DMS114 treated with DMSO at 0.1 percent for 48 hours (cell line): ENCODE results near the gene MSRB1.

ENCODE experiments used
- DNase-seq: peaks from one replicate; lab custom pipeline; 2025; ENCODE audit not compliant: unreplicated experiment; lab: John Stamatoyannopoulos, UW

Gene MSRB1, protein sequence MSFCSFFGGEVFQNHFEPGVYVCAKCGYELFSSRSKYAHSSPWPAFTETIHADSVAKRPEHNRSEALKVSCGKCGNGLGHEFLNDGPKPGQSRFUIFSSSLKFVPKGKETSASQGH

DNA sequence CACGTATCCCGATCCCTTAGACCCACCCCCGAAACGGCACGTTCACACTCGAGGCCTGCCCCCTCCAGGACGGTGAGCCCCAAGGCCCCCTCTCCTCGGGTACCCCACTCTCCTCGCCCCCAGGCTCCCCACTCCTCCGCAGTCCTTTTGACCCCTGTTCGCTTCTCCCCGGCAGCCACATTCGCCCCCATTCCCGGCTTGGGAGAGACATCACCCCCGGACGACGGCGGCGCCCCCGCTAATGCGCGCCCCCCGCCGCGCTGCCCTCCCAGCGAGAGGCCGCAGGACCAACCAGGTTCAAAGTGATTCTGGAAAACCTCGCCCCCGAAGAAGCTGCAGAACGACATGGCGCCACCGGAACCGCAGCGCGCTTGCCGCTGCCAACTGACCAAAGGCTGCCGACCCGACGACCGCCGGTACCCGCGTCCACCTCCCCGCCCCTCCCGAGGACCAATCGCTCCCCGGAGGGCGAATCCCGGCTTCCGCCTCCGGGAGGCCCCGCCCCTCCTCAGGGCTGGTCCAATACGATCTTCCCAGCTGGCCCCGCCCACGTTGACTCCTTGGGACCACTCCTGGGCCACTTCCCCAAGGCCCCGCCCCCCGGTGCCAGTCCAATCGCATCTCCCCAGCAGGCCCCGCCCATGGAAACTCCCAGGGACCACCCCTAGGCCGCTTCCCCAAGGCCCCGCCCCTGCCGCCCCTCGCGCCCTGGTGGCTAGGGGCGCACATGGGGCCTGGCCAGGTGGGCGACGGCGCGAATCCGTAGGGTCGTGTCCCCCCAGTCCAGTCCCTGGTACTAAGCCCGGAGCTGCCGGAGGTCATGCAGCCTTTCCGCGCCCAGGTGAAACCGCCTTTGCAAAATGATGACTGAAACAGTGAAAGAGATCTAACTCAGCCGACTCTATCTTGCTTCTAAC, at the start of gene MSRB1:
Gene MSRB1, minus strand, starts transcription at position 390 of the 917 bp plus-strand sequence. Its CDS starts 43 bp downstream, at position 347.
- peak; percentile 96 for DNase-seq

DNA sequence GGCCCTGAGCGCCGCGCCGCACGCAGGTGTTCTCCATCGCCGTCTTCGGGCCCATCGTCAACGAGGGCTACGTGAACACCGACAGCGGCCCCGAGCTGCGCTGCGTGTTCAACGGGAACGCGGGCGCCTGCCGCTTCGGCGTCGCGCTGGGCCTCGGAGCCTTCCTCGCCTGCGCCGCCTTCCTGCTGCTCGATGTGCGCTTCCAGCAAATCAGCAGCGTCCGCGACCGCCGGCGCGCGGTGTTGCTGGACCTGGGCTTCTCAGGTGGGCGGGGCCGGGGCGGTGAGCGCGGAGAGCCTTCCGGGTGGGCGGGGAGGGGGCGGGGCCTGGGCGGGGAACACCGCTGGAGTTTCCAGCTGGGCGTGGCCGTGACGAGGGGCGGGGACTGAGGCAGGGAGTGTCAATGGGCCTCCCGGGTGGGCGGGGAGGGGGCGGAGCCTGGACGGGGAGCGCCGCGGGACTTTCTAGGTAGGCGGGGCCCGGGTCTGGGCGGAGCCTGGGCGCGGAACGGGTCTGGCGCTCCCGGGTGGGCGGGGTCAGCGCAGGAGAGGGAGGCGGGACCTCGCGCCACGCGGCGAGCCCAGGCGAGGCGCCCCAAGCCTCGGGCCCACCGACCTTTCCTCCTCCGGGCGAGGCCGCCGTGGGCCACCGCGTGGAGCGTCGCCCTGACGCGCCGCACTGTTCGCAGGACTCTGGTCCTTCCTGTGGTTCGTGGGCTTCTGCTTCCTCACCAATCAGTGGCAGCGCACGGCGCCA, 49.1 kb upstream of the MSRB1 start:
- DNase-seq = no peak

DNA sequence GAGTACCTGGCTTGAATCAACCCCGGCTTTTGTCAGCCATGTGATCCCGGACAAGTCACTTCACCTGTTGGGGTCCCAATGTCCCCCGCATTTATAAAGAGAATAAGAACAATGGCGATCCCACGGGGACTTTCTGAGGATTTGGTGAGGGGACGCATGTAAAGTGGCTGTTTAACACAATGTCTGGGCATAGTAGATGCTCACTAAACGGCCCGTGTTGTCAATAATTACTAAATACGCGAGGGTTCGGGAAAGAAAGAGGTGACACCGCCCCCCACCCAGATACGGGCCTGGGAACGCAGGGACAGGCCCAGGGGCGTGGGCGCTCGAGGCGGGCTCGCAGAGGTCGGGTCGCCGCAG, 48.6 kb upstream of the MSRB1 start:
- DNase-seq = no peak

DNA sequence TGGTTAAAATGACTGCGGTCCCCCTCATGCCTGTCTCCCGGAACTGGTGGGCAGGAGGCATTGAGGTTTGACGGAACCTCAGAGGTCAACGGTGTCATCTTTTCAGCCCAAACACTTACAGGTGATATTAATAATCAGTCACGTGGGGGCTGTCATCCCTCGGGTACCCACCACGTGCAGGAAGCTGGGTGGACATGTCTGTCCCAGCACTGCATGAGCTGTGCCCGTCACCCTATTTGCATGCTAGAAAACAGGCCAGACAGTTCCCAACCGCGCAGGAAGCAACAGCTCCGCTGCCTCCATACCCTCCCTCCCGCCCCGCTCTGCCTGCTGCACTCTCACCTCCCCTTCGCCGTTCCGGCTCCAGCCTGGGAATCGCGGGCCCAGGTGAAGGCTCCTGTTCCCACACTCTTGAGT, 48.1 kb upstream of the MSRB1 start:
- no peak for DNase-seq

DNA sequence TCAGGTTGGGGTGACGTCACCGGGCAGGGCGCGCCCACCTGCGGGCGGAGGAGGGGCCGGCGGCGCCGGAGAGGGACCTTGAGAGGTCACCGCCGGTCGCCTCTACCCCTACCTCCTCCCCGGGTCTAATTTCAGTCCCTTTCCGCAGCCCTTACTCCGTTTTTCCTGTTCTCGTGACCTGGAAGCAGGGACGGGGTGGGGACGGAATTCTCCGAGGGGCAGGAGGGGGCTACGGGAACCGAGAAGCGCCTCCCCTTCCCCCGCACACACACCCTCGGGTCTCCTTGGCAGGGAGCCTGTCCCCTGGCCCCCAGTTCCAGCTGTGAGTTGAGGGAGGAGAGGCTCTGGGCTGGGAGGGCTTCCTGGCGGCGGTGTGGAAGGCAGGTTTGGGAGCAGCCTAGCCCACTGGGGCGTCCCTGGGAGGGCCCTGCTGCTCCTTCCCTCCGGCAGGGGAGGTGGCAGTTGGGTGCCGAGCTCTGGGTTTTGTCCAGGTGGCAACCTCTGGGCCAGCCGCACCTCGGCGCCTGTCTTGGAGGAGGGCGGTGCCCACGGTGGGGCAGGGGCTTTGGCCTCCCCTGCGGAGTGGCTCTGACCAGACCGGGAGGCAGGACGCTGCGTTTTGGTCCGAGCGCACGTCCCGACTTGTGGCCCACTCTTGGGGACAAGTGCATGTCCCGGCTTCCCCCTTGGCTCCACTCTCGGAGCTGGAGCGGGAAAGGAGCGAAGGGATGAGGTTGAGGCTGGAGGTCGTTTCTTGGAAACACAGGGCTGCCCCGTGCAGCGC, 47.5 kb upstream of the MSRB1 start:
- DNase-seq = no peak

DNA sequence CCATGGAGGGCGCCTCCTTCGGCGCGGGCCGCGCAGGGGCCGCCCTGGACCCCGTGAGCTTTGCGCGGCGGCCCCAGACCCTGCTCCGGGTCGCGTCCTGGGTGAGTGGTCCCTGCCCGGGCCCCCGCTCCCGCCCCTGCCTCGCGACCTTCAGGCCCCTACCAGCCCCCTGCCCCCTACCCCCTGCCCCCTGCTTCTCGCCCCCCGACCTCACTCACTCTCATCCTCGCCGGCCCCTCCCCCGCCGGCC, 47.0 kb upstream of the MSRB1 start:
- no peak for DNase-seq

DNA sequence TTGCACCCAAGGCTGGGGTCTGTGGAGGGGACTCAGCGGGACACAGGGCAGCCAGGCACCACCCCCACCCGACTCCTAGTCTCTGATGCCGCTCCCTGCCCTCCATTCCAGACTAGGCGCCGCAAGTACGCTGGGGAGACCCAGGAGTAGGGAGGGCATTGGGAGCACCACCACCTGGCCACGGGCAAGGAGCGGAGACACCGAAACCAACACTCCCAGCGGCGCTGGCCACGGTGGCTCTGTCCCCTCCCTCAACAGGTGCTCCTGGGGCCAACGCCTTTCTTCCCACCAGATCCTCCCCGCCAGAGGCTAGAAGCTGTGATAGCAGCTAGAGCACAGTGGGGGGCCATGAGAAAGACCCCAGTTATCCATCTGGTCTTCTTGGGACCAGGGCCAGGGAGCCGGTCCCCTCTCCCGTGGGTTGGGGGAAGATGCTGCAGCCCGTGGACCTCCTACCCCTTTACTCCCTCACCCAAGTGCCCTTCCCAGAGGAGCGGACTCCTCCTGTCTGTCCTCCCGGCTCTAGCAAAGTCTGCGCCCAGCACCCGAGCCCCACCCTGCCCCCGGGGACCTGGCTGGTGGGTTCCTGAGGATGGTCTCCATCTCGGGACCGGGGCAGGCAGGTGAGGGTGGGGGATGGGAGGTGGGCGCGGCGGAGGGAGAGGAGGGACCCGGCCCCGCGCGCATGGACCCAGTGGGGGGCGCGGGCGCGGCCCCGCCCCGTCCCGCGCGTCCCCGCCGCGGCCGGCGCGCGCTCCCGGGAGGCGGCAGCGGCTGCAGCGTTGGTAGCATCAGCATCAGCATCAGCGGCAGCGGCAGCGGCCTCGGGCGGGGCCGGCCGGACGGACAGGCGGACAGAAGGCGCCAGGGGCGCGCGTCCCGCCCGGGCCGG, 46.5 kb upstream of the MSRB1 start, which contains the start of gene SYNGR3:
Gene SYNGR3, plus strand, starts transcription at position 762 of the 892 bp plus-strand sequence. CDS start 133 bp downstream, outside the sequence.
- no peak for DNase-seq

DNA sequence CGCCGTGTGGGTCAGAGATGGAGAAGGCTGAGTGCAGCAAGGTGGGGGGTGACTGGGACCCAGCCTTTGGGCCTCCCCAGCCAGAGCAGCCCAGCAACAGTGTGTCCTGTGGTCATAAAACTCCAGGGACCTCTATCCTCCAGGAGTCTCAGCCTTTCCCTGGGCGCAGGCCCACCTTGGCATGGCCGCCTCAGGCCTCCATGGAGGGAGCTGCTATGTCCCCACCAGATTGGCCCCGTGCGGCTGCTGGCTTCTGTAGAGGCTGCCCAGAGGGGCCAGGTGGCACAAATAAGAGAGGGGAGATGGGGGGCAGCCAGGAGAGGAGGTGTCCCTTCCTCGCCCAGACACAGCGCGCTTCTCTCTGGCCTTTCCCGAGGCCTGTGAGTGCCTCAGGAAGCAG, 44.2 kb upstream of the MSRB1 start:
- no peak for DNase-seq

DNA sequence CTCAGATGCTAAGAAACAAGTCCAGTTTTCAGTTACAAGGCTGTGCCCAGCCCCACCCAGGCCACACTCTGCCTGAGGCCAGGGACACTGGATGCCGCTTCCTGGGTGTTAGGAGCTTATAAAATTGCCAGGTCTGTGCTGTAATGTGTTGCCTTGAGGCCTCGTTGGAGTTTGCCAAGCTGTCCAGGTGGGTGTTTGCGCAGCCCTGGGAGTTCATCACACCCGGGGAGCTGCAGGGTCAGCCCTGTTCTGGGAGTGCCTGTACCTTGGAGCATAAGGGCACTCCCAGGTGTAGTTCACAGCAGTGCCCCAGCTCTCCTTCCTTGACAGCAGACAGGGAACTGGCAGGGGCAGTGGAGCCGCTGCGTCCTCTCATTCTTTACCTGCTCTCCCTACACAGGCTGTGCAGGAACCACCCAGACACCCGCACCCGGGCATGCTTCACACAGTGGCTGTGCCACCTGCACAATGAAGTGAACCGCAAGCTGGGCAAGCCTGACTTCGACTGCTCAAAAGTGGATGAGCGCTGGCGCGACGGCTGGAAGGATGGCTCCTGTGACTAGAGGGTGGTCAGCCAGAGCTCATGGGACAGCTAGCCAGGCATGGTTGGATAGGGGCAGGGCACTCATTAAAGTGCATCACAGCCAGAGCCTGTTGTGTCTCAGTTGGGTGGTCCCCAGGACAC, 42.6 kb upstream of the MSRB1 start:
- no peak for DNase-seq

DNA sequence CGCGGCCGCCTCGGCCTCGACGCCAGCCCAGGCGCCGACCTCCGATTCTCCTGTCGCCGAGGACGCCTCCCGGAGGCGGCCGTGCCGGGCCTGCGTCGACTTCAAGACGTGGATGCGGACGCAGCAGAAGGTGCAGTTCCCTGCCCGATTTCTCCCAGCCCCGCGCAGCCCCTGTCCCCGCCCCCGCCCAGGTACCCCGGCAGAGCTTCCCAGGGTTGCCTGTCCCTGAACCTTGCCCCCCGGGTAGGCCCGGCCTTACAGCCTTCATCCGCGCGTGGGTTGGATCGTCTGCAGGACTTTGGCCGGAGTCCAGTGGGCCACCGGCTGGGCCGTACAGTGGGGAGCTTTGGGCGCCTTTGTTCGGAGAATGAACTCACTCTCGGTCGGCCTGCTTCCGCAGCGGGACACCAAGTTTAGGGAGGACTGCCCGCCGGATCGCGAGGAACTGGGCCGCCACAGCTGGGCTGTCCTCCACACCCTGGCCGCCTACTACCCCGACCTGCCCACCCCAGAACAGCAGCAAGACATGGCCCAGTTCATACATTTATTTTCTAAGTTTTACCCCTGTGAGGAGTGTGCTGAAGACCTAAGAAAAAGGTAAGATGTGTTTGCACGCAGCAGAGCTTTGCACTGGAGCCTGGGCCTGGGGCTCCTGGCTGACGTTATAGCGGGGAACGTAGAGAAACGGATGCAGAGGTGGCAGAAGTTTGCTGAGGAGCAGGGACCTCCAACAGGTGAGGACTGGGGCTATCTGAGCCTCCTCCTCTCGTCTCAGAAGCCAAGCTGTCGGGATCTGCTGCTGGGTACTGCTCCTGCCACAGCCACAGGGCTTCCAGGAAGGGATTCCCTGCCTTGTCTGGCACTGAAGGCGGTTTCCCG, 41.6 kb upstream of the MSRB1 start:
- no peak for DNase-seq

DNA sequence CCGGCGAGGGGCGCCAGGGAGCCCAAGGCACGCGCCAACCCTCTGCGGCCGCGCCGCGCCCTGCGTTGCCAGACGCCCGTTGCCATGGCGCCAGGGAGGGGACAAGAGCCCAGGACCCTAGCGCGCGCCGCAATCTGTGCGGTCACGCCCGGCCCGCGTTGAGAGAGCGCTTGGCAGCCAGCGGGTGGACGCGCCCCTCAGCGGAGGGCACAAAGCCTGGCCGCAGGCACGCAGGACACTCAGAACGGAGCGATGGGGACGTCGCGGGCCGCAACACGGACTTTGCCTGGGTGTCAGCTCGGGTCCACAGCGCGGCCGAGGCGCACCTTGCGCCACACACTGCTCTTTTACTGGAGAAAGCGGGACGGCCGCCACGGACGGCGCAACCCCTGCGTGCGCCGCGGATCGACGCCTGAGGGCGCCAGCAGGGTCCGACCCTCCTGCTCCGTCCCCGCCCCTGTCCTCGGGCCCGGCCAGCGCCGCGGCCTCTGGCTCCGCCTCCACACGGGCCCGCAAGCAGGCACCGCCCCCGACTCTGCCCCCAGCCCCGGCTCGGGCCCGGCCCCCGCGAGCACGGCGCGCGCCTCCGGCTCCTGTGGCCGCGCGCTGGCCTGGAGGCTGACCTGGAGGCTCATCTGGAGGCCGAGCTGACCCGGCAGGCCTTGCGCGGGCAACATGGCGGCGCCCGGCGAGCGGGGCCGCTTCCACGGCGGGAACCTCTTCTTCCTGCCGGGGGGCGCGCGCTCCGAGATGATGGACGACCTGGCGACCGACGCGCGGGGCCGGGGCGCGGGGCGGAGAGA, 40.7 kb upstream of the MSRB1 start, which contains the start of gene GFER:
Gene GFER, plus strand, starts transcription at position 650 of the 803 bp plus-strand sequence. Its CDS starts 26 bp downstream, at position 676.
- DNase-seq = peak; percentile 57

DNA sequence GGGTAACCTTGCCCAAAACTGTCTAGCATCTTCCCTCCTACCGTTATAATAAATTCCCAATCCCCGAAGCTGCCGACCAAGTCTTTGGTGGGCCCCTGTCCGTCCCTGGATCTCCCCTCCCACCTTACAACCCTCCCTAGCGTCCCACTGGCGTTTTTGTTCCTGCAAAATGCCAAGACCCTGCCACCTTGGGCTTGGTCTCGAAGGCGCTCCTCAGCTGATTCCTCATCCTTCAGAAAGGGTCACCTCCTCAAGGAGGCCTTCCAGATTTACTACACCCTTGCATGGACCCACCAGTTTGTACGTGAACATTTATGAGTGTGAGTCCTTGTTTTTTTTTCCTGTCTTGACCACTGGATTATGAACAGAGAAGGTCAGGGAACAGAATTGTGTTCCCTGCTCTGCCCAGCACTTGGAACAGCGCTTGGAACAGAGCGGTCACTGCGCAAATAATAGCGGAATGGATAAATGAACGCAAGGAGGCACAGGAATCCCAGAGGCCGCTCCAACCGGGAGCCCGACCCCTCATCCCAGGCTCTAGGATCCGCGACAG, 40.1 kb upstream of the MSRB1 start:
- DNase-seq = no peak

DNA sequence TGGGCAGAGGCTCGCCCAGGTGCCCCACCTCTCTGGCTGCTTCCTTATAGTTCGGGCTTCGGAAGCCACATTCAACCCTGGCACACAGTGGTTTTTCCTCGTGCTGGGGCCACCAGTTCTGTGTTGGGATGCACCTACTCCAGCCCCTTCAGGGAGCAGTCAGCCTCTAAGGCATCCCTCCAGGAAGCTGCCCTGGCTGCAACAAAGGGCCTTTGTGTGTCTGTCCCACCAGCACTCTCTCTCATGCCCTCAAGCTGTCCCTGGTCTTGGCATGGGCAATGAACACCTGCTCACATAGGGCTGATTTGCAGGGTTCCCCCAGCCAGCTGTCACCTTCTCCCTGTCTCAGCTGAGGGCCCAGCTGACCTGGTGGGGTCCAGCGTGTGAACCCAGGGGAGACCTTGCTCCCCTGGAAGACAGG, 39.0 kb upstream of the MSRB1 start:
- DNase-seq = no peak

DNA sequence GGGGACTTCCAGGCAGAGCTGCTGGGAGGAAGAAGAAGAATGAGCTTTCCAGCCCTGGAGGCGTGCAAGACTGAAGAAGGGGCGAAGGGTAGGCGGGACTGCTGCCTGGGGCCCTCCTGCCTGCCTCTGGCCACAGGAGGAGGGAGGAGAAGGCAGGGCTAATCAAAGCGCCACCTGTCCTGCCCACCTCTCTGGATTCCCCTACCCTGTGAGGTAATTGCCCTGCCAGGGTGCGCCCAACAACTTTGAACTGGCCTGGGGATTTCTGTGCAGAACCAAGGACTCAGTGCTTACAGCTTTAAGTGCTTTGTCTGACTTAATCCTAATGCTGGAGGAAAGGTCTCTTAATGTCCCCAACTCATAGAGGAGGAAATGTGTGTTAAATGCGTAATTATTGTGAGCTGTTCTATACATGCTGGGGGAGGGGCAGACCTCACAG, 38.4 kb upstream of the MSRB1 start, which contains the start of gene NOXO1:
Gene NOXO1, minus strand, starts transcription at position 72 of the 439 bp plus-strand sequence. CDS start 290 bp downstream, outside the sequence.
- DNase-seq = no peak

DNA sequence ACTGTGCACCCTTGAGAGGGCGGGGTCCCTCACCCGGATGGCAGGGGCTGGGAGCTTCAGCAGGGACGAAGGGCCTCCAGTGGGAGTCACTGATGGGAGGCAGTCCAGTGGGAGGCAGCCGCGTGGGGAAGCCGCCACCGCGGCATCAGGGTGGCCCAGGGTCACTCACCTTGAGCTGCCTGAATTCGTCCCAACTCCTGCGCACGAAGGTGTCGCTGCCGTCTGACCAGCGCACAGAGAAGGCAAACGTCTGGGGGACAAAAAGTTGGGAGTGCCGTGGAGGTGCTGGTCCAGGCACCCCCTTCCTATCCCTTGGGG, 37.7 kb upstream of the MSRB1 start:
- DNase-seq = no peak

DNA sequence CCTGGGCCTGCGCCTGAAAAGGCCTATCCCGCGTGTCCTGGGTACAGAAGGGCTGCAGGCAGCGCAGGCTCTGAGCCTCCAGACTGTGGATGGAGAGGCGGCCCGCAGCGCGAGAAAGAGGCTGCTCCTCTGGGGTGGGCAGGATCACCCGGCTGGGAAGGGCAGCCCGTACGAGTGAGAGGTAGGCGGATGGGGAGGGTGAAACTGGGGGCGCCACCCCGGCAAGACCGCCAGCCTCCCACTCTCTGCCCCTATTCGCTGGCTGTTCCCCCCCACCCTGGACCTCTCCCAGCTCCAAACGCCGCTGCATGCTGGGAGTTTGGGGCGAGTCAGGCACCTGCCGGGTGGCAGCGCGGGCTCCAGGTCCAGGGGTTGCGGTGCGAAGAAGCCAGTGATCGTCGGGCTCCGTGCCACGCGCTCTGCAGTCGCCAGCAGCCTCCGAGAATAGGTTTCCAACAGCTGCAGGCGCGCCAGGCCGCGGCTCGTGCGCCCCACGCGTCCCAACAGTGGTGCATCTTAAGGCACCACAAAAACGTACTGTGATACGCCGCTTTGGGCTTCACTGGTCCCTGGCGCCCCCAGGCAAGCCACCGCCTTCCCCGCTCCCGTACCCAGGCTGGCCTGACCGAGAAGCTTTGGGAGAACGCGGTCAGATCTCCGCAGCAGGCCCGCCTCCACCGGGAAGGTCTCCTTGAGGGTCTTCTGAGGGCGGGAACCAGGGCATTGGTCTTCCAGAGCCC, 37.2 kb upstream of the MSRB1 start:
- DNase-seq = no peak
